Heart right ventricle (tissue), 16 donors: ENCODE data around the gene LRRC3. TPM values are rescaled to one million over a fixed set of nuclear protein-coding genes. Genes with fewer than 3 reads are reported as not detected.

Source experiments
- ATAC-seq, 8 donors: fragments of 200-7000 bp; cut with Tn5 transposase; one replicate each; pipeline ENCODE4 v1.9.1; 2020; ENCODE audit warnings: mild to moderate bottlenecking in 8 of 8, moderate library complexity in 8 of 8, moderate number of reproducible peaks in 1 of 8
- DNase-seq, 2 donors: peaks; one replicate each; pipeline ENCODE4 v3.0.0-alpha.2; 2020
- H3K27ac ChIP-seq, 10 donors: fragments of 200-600 bp; sonication (generic) in 2 of 10; one replicate each; pipeline versions ENCODE4 v1.5.0 to v1.8.0; 2020 to 2022; ENCODE audit warnings: mild to moderate bottlenecking in 3 of 10
- H3K27me3 ChIP-seq, 7 donors: fragments of 200-600 bp; one replicate each; pipeline ENCODE4 v1.8.0; 2021 to 2022; ENCODE audit warnings: mild to moderate bottlenecking in 2 of 7
- H3K36me3 ChIP-seq, 9 donors: fragments of 200-600 bp; sonication (generic) in 1 of 9; one replicate each; pipeline versions ENCODE4 v1.5.0 to v1.8.0; 2020 to 2022; ENCODE audit warnings: mild to moderate bottlenecking in 2 of 9
- H3K4me1 ChIP-seq, 9 donors: fragments of 200-600 bp; sonication (generic) in 1 of 9; one replicate each; pipeline versions ENCODE4 v1.5.0 to v1.8.0; 2020 to 2022; ENCODE audit warnings: mild to moderate bottlenecking in 4 of 9
- H3K4me3 ChIP-seq, 10 donors: fragments of 200-600 bp; sonication (generic) in 2 of 10; one replicate each; pipeline versions ENCODE4 v1.5.0 to v1.8.0; 2020 to 2022; ENCODE audit warnings: mild to moderate bottlenecking in 7 of 10, moderate library complexity in 2 of 10
- H3K9me3 ChIP-seq, 11 donors: fragments of 200-600 bp in 10 of 11; sonication (generic) in 2 of 11; one replicate each; pipeline versions ENCODE4 v1.5.0 to v1.8.0; 2013 to 2022; ENCODE audit warnings: mild to moderate bottlenecking in 2 of 11, control low read depth in 1 of 11, moderate library complexity in 1 of 11
- WGBS, 2 donors: extraction: QIAGEN DNeasy Blood & Tissue Kit; methylation state at CpG; one replicate each; pipeline ENCODE4 v1.1.7; 2013; ENCODE audit warnings: inconsistent platforms in 1 of 2; 5-methylcytosine and 5-hydroxymethylcytosine counted together
- intact Hi-C, 10 donors: fragments of 100-400 bp; cut with DNase I; formaldehyde crosslinking; loops; one replicate each; pipeline versions ENCODE4 v1.11.1 to v1.14.2; 2022
- polyA plus RNA-seq, 2 donors: library from polyadenylated mRNA; stranded (reverse); fragments of 200-250 nt; gene quantifications; one replicate each; pipeline ENCODE4 v1.2.3, GENCODE V29; 2013
- total RNA-seq, 10 donors: library from RNA; stranded (reverse); fragmentation: NEBNext Ultra II Directional in 3 of 10; extraction: Animal tissue kit (Norgen Biotek cat#: 25700) in 3 of 10; gene quantifications; one replicate each; pipeline versions ENCODE4 v1.2.1 to v1.2.4, GENCODE V29; 2021 to 2023
- TF ChIP-seq, protein P1 (sequence below), 9 donors: fragments of 200-600 bp; sonication (generic) in 2 of 9; IDR thresholded peaks; one replicate each; pipeline versions ENCODE4 v1.5.0 to v1.8.0; 2021 to 2022; ENCODE audit warnings: antibody characterized with exemption in 9 of 9, mild to moderate bottlenecking in 5 of 9, moderate library complexity in 1 of 9
- donor health status: Arrhythmogenic right ventricular cardiomyopathy.
- donor health status: ischemic (EF 13 %, LVEDD 7.1; RV severe dilation, severe dysfunction).
- donor health status: healthy with polysubstance abuse.
- donor health status: DM: no; HTN: yes; CAD: no.
- donor health status: DM: no; HTN: no; CAD: no.
- donor health status: ischemic (EF 25% LVEDD 6.9; RV normal size, moderate dysfunction).
- donor health status: ischemic (EF 25% LVEDD 5.7; RV mildly dilated, moderate dysfunction).
- donor health status: healthy.
- donor health status: DM: yes; HTN: yes; CAD: no.
- donor health status: Ischemic cardiomyopathy.
- donor health status: ischemic (EF 35%, LVEDD 5.7; RV mildly dilated, moderate dysfunction).
- donor health status: nonischemic (EF 11% LVEDD 7.7; RV severe dilation, severe dysfunction).
- donor health status: DM: yes; HTN: yes; CAD: no.
- donor health status: PGD.
- donor health status: ischemic (EF 29% LVEDD 5.4; RV normal size, mild dysfunction).
- donor health status: nonischemic (EF 23%, LVEDD 6.1; RV moderate dilation, normal function).

Gene LRRC3
- total and polyA plus RNA-seq, 12 donors: 1.2 to 3.2 (median 2.0) TPM

DNA sequence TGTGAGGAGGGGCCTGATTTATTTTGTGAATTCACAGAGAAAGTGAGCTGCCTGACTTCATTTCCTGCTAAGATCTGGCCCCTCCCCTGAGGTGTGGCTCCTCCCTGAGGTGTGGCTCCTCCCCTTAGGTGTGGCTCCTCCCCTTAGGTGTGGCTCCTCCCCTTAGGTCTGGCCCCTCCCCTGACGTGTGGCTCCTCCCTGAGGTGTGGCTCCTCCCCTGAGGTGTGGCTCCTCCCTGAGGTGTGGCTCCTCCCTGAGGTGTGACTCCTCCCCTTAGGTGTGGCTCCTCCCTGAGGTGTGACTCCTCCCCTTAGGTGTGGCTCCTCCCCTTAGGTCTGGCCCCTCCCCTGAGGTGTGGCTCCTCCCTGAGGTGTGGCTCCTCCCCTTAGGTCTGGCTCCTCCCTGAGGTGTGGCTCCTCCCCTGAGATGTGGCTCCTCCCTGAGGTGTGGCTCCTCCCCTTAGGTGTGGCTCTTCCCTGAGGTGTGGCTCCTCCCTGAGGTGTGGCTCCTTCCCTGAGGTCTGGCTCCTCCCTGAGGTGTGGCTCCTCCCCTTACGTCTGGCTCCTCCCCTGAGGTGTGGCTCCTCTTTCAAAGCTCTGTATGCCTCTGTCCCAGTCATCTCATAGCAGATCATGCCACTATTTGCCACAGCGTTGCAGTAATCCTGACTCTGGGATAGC lies 26.9 kb upstream of the LRRC3 start:
- Histone ChIP-seq H3K4me3 (no peak overlapping the region), H3K27me3 (peaks cover 0 to 16% (median 0%) of the 10 kb centered on the region in 7 donors), H3K27ac (no peak overlapping the region), H3K4me1 (peaks cover 0 to 5% (median 0%) of the 10 kb centered on the region in 9 donors), H3K36me3 (peaks cover 0 to 42% (median 0%) of the 10 kb centered on the region in 9 donors), H3K9me3 (peaks cover 0 to 22% (median 10%) of the 10 kb centered on the region in 11 donors)
- intact Hi-C loops: no loop called here
- DNase-seq (no peak), ATAC-seq (no peak)
- TF ChIP-seq, protein P1, sequence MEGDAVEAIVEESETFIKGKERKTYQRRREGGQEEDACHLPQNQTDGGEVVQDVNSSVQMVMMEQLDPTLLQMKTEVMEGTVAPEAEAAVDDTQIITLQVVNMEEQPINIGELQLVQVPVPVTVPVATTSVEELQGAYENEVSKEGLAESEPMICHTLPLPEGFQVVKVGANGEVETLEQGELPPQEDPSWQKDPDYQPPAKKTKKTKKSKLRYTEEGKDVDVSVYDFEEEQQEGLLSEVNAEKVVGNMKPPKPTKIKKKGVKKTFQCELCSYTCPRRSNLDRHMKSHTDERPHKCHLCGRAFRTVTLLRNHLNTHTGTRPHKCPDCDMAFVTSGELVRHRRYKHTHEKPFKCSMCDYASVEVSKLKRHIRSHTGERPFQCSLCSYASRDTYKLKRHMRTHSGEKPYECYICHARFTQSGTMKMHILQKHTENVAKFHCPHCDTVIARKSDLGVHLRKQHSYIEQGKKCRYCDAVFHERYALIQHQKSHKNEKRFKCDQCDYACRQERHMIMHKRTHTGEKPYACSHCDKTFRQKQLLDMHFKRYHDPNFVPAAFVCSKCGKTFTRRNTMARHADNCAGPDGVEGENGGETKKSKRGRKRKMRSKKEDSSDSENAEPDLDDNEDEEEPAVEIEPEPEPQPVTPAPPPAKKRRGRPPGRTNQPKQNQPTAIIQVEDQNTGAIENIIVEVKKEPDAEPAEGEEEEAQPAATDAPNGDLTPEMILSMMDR (IDR thresholded peaks at IDR 0.05): no peak
- 49 to 50% methylated on average over 3 of the region's 3 CpGs for WGBS, 2 donors

DNA sequence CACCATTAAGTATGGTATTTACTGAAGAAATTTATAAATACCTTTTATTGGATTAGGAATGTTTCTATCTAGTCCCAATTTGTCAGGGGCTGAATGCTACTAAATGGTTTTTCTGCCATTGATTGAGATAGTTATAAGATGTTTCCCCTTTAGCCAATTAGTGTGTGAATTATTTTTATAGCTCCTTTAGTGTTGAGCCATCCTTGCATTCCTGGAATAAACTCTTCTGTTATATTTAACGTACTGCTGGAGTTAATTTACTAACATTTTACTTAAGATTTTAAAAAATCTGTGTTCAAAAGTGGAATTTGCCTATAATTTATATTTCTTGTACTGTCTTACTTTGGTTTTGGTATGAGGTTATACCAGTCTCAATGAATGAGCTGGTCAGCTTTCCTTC lies 25.4 kb upstream of the LRRC3 start:
- TF ChIP-seq, protein P1 (IDR thresholded peaks at IDR 0.05): no peak
- no peak for DNase-seq
- Histone ChIP-seq H3K4me1 (peaks cover 0 to 6% (median 0%) of the 10 kb centered on the region in 9 donors), H3K27ac (no peak overlapping the region), H3K4me3 (no peak overlapping the region), H3K27me3 (peaks cover 0 to 14% (median 0%) of the 10 kb centered on the region in 7 donors), H3K36me3 (peaks cover 0 to 36% (median 0%) of the 10 kb centered on the region in 9 donors), H3K9me3 (peaks cover 0 to 22% (median 10%) of the 10 kb centered on the region in 11 donors)
- 61 to 71% methylated on average over 1 of the region's 1 CpG for WGBS, 2 donors
- ATAC-seq: no peak
- intact Hi-C loops: loop anchor here in 1 of 10 donors (10.0 kb wide), 1 partner anchor 65 kb away; no protein-coding TSS in a partner anchor

DNA sequence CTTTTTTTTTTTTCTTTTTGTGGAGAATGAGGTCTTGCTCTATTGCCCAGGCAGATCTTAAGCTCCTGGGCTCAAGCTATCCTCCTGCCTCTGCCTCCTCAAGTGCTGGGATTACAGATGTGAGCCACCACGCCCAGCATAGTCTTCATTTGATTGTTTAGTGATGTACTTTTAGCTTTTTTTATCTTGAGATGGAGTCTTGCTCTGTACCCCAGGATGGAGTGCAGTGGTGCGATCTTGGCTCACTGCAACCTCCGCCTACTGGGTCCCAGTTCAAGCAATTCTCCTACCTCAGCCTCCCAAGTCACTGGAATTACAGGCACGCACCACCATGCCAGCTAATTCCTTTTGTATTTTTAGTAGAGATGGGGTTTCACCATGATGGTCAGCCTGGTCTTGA lies 24.0 kb upstream of the LRRC3 start:
- intact Hi-C loops: loop anchor here in 1 of 10 donors (10.0 kb wide), 1 partner anchor 64 kb away; no protein-coding TSS in a partner anchor

More for the DNA sequence above, 24.0 kb upstream of the LRRC3 start:
- H3K4me3 ChIP-seq: no peak overlapping the region
- DNase-seq: no peak
- peaks cover 0 to 7% (median 0%) of the 10 kb centered on the region in 7 donors for H3K27me3 ChIP-seq
- H3K9me3 ChIP-seq: peaks cover 0 to 22% (median 10%) of the 10 kb centered on the region in 11 donors
- TF ChIP-seq, protein P1 (IDR thresholded peaks at IDR 0.05): no peak
- H3K36me3 ChIP-seq: peaks cover 0 to 33% (median 0%) of the 10 kb centered on the region in 9 donors
- peaks cover 0 to 6% (median 0%) of the 10 kb centered on the region in 9 donors for H3K4me1 ChIP-seq
- ATAC-seq: no peak
- H3K27ac ChIP-seq: no peak overlapping the region
- 87 to 89% methylated on average over 4 of the region's 4 CpGs for WGBS, 2 donors
